DMS153 treated with DMSO at 0.1 percent for 48 hours (cell line): ENCODE measurements around the gene POLR2C.
A peak's percentile ranks its signal among the peaks of the same experiment; 100 is the strongest.
"Not testable (repeated sequence)": the region's sequence is repeated elsewhere in the genome, so short reads cannot be mapped to it uniquely, and the experiment has no call there.

Experiments
- DNase-seq: peaks from one replicate; lab custom pipeline; 2025; ENCODE audit not compliant: unreplicated experiment; lab: John Stamatoyannopoulos, UW

The POLR2C gene

GRCh38 chr16:57478396-57479204 lies 16.1 kb downstream of the POLR2C start:
- no peak for DNase-seq

- no peak for DNase-seq
Observed at GRCh38 chr16:57479205-57479975, 16.9 kb downstream of the POLR2C start.

GRCh38 chr16:57479976-57480753 lies 17.7 kb downstream of the POLR2C start:
- DNase-seq, result no peak

GRCh38 chr16:57480754-57481230 lies 18.3 kb downstream of the POLR2C start:
- no peak for DNase-seq

- no peak for DNase-seq
Observed at GRCh38 chr16:57481421-57481820, 18.9 kb downstream of the POLR2C start.

GRCh38 chr16:57482845-57483545 lies 20.5 kb downstream of the POLR2C start:
- DNase-seq, result no peak

GRCh38 chr16:57483725-57484514 lies 21.4 kb downstream of the POLR2C start:
- no peak for DNase-seq

GRCh38 chr16:57484515-57485005 lies 22.1 kb downstream of the POLR2C start:
- no peak for DNase-seq

GRCh38 chr16:57485091-57485915 lies 22.8 kb downstream of the POLR2C start:
- DNase-seq, result no peak

GRCh38 chr16:57485916-57486857 lies 23.7 kb downstream of the POLR2C start, which contains the start of gene DOK4:
TSS of gene DOK4 (minus strand) at chr16:57486493. CDS start at chr16:57479507, 6,986 bp downstream.
- peak; percentile 45 for DNase-seq

- no peak for DNase-seq
Observed at GRCh38 chr16:57486858-57487834, 24.7 kb downstream of the POLR2C start.

- no peak for DNase-seq
Observed at GRCh38 chr16:57489229-57489628, 26.8 kb downstream of the POLR2C start.

- no peak for DNase-seq
Observed at GRCh38 chr16:57493767-57494166, 31.3 kb downstream of the POLR2C start.

- DNase-seq, result no peak
Observed at GRCh38 chr16:57497121-57497520, 34.6 kb downstream of the POLR2C start.

GRCh38 chr16:57498031-57498430 lies 35.6 kb downstream of the POLR2C start:
- DNase-seq, result no peak

GRCh38 chr16:57499941-57500340 lies 37.5 kb downstream of the POLR2C start:
- DNase-seq, result not testable (repeated sequence)
